ENCODE data around the gene CDCP1. TPM values are rescaled to one million over a fixed set of nuclear protein-coding genes. Genes with fewer than 3 reads are reported as not detected.

The CDCP1 gene
- total RNA-seq, 1 experiment from 2014 or later = 0.13 TPM

DNA sequence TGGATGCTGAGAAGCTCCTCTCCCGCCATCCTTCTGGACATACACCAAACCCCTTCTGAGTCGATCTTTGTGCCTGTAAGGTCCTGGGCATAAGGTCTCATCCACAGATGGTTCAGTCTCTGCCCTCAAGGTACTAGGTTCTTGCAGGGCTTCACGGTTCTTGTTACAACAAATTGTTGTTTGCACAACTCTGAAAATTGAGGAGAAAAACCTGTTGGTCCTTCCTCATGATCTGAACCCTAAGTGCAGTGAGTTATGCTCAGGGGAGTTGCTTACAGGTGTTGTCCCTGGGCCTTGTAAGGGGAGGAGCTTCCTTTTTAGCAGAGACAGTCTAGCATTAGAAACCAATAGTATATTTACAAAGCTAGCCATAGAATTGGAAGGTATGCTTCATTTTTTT, 15.7 kb downstream of the CDCP1 start:
- Histone ChIP-seq H3K4me3 (ENCODE audit: low read depth, low read length, poor library complexity, severe bottlenecking) (no peak overlapping the region), H3K4me1 (ENCODE audit: insufficient read depth, low read length, poor library complexity, severe bottlenecking) (no peaks in the 10 kb centered on the region), H3K36me3 (ENCODE audit: insufficient read depth, low read length, poor library complexity, severe bottlenecking) (no peaks in the 10 kb centered on the region), H3K27ac (ENCODE audit: low read depth, low read length, poor library complexity, severe bottlenecking) (no peak overlapping the region), H3K27me3 (replicated peaks; ENCODE audit: insufficient read depth, low read depth, low read length, poor library complexity) (no peaks in the 10 kb centered on the region), H3K9me3 (ENCODE audit: low read depth, low read length, poor library complexity, severe bottlenecking) (no peaks in the 10 kb centered on the region)
- ChIA-PET CTCF (no interaction called here), POLR2A (ENCODE audit: low non-redundant PET) (no interaction called here)
- no peak for TF ChIP-seq EZH2 (IDR thresholded peaks at IDR 0.05; ENCODE audit: borderline replicate concordance, low read depth, low read length, poor library complexity, severe bottlenecking)
- TF ChIP-seq, protein P1, sequence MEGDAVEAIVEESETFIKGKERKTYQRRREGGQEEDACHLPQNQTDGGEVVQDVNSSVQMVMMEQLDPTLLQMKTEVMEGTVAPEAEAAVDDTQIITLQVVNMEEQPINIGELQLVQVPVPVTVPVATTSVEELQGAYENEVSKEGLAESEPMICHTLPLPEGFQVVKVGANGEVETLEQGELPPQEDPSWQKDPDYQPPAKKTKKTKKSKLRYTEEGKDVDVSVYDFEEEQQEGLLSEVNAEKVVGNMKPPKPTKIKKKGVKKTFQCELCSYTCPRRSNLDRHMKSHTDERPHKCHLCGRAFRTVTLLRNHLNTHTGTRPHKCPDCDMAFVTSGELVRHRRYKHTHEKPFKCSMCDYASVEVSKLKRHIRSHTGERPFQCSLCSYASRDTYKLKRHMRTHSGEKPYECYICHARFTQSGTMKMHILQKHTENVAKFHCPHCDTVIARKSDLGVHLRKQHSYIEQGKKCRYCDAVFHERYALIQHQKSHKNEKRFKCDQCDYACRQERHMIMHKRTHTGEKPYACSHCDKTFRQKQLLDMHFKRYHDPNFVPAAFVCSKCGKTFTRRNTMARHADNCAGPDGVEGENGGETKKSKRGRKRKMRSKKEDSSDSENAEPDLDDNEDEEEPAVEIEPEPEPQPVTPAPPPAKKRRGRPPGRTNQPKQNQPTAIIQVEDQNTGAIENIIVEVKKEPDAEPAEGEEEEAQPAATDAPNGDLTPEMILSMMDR (conservative IDR thresholded peaks at IDR 0.05; ENCODE audit: low read depth, low read length) = no peak
- BruUV-seq (replicated peaks) = no TSS peak
- intact Hi-C loops (cut with micrococcal nuclease; ENCODE audit: unreplicated experiment) = no loop called here
- no peak for DNase-seq (ENCODE audit: low spot score)

DNA sequence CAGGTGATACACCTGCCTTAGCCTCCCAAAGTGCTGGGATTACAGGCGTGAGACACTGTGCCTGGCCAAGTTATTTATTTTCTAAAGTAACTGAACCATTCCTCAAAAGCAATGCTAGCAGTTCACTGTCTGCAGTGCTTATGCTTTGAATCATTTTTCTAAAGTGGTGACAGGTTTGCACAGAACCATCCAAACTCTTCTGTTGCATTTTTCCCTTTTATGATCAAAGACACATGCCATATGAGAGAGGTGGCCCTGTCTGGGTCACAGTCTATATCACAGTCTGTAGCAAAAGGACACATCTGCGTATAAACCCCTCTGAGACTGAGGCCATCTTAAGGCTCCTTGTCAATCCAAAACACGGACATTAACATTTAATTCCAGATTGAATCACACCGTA, 17.2 kb downstream of the CDCP1 start:
- CTCF ChIA-PET = no interaction called here

DNA sequence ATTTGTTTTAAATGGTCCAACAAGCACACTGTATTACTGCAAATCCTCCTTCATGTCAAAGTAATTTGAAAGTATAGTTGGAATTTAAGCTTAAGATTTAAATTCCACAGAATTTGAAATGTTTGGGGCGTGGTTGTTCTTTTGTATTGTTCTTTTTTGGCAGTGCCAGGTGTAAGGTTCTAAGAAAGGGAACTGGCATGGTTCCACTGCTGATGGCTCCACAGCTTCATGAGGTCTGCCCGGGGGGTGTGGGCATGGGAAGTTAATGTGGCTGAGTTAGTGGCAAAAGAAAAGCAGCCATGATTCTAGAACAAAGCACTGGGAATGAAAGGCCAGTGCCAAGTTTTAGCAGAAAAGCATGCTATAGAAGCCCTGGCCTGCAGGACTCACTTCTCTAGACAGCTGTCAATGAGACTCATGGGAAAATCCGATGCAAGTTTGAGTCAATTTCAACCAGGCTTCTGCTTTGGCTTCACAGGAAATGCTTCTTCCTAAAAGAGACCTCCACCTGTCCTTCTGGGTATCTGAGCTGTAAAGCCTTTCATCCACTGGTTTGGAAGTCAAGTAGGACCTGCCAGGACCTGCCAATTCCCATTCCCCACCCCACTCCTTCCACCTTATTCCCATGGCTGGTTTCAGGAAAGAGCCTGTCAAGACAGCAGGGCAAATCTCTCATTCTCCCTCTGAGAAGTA, 18.9 kb downstream of the CDCP1 start:
- ChIA-PET CTCF (no interaction called here), POLR2A (ENCODE audit: low non-redundant PET) (no interaction called here)
- Histone ChIP-seq H3K4me3 (ENCODE audit: low read depth, low read length, poor library complexity, severe bottlenecking) (no peak overlapping the region), H3K27me3 (replicated peaks; ENCODE audit: insufficient read depth, low read depth, low read length, poor library complexity) (no peaks in the 10 kb centered on the region), H3K36me3 (ENCODE audit: insufficient read depth, low read length, poor library complexity, severe bottlenecking) (no peaks in the 10 kb centered on the region), H3K9me3 (ENCODE audit: low read depth, low read length, poor library complexity, severe bottlenecking) (no peaks in the 10 kb centered on the region), H3K27ac (ENCODE audit: low read depth, low read length, poor library complexity, severe bottlenecking) (no peak overlapping the region), H3K4me1 (ENCODE audit: insufficient read depth, low read length, poor library complexity, severe bottlenecking) (no peaks in the 10 kb centered on the region)
- DNase-seq (ENCODE audit: low spot score) = no peak
- TF ChIP-seq EZH2 (IDR thresholded peaks at IDR 0.05; ENCODE audit: borderline replicate concordance, low read depth, low read length, poor library complexity, severe bottlenecking) = no peak
- TF ChIP-seq, protein P1 (conservative IDR thresholded peaks at IDR 0.05; ENCODE audit: low read depth, low read length) = no peak
- BruUV-seq (replicated peaks) = no TSS peak
- intact Hi-C loops (cut with micrococcal nuclease; ENCODE audit: unreplicated experiment) = no loop called here

More for the DNA sequence above, 17.2 kb downstream of the CDCP1 start:
- Histone ChIP-seq H3K9me3 (ENCODE audit: low read depth, low read length, poor library complexity, severe bottlenecking) (no peaks in the 10 kb centered on the region), H3K4me1 (ENCODE audit: insufficient read depth, low read length, poor library complexity, severe bottlenecking) (no peaks in the 10 kb centered on the region), H3K36me3 (ENCODE audit: insufficient read depth, low read length, poor library complexity, severe bottlenecking) (no peaks in the 10 kb centered on the region), H3K27me3 (replicated peaks; ENCODE audit: insufficient read depth, low read depth, low read length, poor library complexity) (no peaks in the 10 kb centered on the region), H3K4me3 (ENCODE audit: low read depth, low read length, poor library complexity, severe bottlenecking) (no peak overlapping the region), H3K27ac (ENCODE audit: low read depth, low read length, poor library complexity, severe bottlenecking) (no peak overlapping the region)
- intact Hi-C loops (cut with micrococcal nuclease; ENCODE audit: unreplicated experiment) = no loop called here
- BruUV-seq (replicated peaks) = no TSS peak
- DNase-seq (ENCODE audit: low spot score) = no peak
- POLR2A ChIA-PET (ENCODE audit: low non-redundant PET) = interaction anchor here (0.6 kb wide), 1 partner anchor 751 kb away, joined by 15 read pairs; no protein-coding TSS in a partner anchor
- TF ChIP-seq EZH2 (IDR thresholded peaks at IDR 0.05; ENCODE audit: borderline replicate concordance, low read depth, low read length, poor library complexity, severe bottlenecking) = no peak
- TF ChIP-seq, protein P1 (conservative IDR thresholded peaks at IDR 0.05; ENCODE audit: low read depth, low read length) = no peak
